ENCODE data around the gene SPECC1L. TPM values are rescaled to one million over a fixed set of nuclear protein-coding genes. Genes with fewer than 3 reads are reported as not detected.

SPECC1L gene, protein sequence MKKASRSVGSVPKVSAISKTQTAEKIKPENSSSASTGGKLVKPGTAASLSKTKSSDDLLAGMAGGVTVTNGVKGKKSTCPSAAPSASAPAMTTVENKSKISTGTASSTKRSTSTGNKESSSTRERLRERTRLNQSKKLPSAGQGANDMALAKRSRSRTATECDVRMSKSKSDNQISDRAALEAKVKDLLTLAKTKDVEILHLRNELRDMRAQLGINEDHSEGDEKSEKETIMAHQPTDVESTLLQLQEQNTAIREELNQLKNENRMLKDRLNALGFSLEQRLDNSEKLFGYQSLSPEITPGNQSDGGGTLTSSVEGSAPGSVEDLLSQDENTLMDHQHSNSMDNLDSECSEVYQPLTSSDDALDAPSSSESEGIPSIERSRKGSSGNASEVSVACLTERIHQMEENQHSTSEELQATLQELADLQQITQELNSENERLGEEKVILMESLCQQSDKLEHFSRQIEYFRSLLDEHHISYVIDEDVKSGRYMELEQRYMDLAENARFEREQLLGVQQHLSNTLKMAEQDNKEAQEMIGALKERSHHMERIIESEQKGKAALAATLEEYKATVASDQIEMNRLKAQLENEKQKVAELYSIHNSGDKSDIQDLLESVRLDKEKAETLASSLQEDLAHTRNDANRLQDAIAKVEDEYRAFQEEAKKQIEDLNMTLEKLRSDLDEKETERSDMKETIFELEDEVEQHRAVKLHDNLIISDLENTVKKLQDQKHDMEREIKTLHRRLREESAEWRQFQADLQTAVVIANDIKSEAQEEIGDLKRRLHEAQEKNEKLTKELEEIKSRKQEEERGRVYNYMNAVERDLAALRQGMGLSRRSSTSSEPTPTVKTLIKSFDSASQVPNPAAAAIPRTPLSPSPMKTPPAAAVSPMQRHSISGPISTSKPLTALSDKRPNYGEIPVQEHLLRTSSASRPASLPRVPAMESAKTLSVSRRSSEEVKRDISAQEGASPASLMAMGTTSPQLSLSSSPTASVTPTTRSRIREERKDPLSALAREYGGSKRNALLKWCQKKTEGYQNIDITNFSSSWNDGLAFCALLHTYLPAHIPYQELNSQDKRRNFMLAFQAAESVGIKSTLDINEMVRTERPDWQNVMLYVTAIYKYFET
- total RNA-seq (10 to 100 TPM; 39.5 to 69.0 (median 51.3) TPM), polyA plus RNA-seq (10 to 100 TPM; 14.6 to 18.4 TPM), total RNA-seq (24.2 reads per million, percentile 55 among the genes with 10 or more reads in this experiment)

DNA sequence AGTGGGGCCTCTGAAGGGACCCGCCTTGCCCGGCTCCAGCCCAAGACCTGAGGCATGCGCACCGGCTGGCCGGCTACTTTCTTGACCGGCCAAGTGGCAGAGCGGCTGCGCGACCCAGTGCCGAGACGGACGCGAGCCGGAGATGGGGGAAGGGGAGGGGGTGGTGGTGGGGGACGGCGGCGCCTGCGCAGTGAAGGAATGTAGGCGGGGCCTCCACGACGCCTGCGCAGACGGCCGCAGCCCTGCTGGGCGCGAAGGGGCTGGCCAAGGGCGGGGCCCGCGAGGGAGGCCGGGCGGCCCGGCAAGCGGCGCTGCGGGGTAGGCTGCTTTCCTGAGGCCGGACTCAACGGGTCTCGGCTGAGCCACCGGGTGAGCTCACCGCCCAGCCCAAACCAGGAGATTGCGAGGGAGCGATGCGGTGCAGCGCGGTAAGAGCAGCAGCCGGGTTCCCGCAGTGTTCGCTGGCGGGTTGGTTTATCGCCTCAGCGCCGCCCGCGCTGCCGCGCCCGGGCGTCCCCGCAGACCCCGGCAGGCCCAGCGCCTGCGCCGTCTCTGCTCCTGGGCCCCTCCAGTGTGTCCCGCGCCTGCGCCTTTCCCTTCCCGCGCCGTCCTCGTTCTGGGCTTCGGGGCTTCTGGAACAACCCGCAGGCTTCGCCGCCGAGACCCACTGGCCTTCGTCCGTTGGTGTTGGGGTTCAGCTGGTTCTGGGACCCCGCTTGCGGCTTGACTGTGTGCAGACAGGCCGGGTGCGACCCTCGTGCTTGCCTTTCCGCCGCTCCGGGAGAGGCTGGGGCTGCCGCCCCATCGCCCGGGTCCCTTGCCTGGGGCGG is at the start of gene SPECC1L:
Gene SPECC1L, plus strand, starts transcription at position 276 of the 830 bp plus-strand sequence. CDS start 31,401 bp downstream, outside the sequence.
- H3K36me3 ChIP-seq (ENCODE audit: control insufficient read depth in 2 of 3, insufficient read depth in 3 of 3, low read length in 3 of 3), result peaks cover 0 to 4% (median 0%) of the 10 kb centered on the region in 3 experiments
- intact Hi-C loops (cut with micrococcal nuclease), result loop anchor here (1.0 to 2.0 kb wide), 2 partner anchors 284 to 285 kb away; partner anchors contain the start of genes GUCD1 (in 2 of the 2) and SNRPD3 (in 2 of the 2)
- H3K9me3 Mint-ChIP-seq, result no peaks in the 10 kb centered on the region
- CTCF ChIA-PET, result no interaction called here
- H3K9me3 ChIP-seq (ENCODE audit: control insufficient read depth in 2 of 3, low read length in 3 of 3), result no peaks in the 10 kb centered on the region
- peak within 1 kb of the TSS; percentile 88 for H3K27ac ChIP-seq (ENCODE audit: low read depth, low read length)
- peak within 1 kb of the TSS; percentile 70 to 93 (median 87) for H3K27ac Mint-ChIP-seq
- no peaks in the 10 kb centered on the region for H3K27me3 ChIP-seq (ENCODE audit: control insufficient read depth in 2 of 2, insufficient read depth in 2 of 2, low read length in 2 of 2)
- H3K4me1 ChIP-seq (ENCODE audit: control insufficient read depth in 2 of 2, insufficient read depth in 2 of 2, low read length in 2 of 2), result peaks cover 6 to 11% of the 10 kb centered on the region in 2 donors
- ATAC-seq (peak; percentile 97), DNase-seq (peak; percentile 85 to 98 (median 92))
- peak within 1 kb of the TSS; percentile 85 to 91 (median 88) for H3K4me3 Mint-ChIP-seq
- H3K4me3 ChIP-seq (ENCODE audit: low read length), result peak within 1 kb of the TSS; percentile 87
- POLR2A ChIA-PET, result interaction anchor here (0.6 to 1.5 kb wide), 3 partner anchors 30 to 157 kb away, joined by 3 to 5 read pairs (median 4); partner anchors contain the start of gene ADORA2A
- peaks cover 0 to 3% (median 0%) of the 10 kb centered on the region in 5 donors for H3K36me3 Mint-ChIP-seq
- no peaks in the 10 kb centered on the region for H3K27me3 Mint-ChIP-seq
- H3K4me1 Mint-ChIP-seq, result peaks cover 22 to 46% (median 39%) of the 10 kb centered on the region in 7 donors

DNA sequence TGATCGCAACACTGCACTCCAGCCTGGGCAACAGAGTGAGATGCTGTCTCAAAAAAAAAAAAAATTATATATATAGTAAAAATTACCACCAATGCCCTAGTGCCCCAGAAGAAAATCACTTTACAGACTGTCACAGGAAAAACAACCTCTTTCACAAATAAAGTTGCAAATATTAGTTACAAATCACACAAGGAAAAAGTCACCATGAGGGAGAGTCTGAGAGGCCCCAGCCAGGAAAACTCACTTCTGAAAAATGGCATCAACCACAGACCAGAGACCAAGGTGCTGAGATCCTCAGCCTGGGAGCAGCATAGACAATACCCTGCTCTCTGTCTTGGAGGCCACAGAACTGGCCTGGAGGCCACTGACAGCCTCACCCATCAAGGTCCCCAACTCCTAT is 46.2 kb upstream of the SPECC1L start:
- H3K27ac ChIP-seq (ENCODE audit: low read depth, low read length), result no peak overlapping the region
- H3K9me3 ChIP-seq (ENCODE audit: control insufficient read depth in 2 of 3, low read length in 3 of 3), result no peaks in the 10 kb centered on the region
- H3K36me3 ChIP-seq (ENCODE audit: control insufficient read depth in 2 of 3, insufficient read depth in 3 of 3, low read length in 3 of 3), result no peaks in the 10 kb centered on the region
- POLR2A ChIA-PET, result interaction anchor here (0.9 kb wide), 1 partner anchor 15 kb away, joined by 3 read pairs; no protein-coding TSS in a partner anchor
- ATAC-seq (no peak), DNase-seq (no peak)
- Mint-ChIP-seq H3K9me3 (peaks cover 0 to 6% (median 1%) of the 10 kb centered on the region in 11 donors), H3K27ac (no peak overlapping the region), H3K4me3 (no peak overlapping the region), H3K27me3 (no peaks in the 10 kb centered on the region), H3K36me3 (peaks cover 0 to 7% (median 0%) of the 10 kb centered on the region in 5 donors), H3K4me1 (no peaks in the 10 kb centered on the region)
- H3K27me3 ChIP-seq (ENCODE audit: control insufficient read depth in 2 of 2, insufficient read depth in 2 of 2, low read length in 2 of 2), result no peaks in the 10 kb centered on the region
- no peak overlapping the region for H3K4me3 ChIP-seq (ENCODE audit: low read length)
- CTCF ChIA-PET, result no interaction called here
- H3K4me1 ChIP-seq (ENCODE audit: control insufficient read depth in 2 of 2, insufficient read depth in 2 of 2, low read length in 2 of 2), result no peaks in the 10 kb centered on the region
- intact Hi-C loops (cut with micrococcal nuclease), result no loop called here

DNA sequence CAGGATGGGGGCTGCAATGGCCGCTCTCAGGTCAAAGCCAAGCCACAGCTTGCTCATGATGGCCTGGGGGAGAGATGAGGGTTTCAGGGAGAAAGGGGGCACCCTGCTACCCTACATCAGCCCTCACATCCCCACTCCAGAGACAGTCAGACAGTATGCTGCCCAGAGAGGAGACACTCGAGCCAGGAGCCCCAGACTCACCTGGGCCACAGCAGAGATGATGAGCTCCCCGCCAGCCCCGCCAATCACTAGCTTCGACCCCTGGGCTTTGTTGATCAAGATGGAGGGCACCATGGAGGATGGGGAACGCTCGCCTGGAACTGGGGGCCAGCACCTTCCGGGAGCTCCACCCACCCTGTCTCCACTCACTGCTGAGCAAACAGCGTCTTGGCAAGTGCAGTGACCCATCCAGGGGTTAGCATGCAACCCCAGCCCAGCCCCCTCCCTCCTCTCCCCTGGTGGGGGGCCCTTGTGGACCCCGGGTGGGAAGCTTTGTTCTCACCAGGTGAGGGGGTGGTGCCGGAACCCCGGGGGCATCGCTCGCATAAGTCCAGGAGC is 45.5 kb upstream of the SPECC1L start:
- no peak for ATAC-seq
- intact Hi-C loops (cut with micrococcal nuclease), result no loop called here
- Histone ChIP-seq H3K27me3 (ENCODE audit: control insufficient read depth in 2 of 2, insufficient read depth in 2 of 2, low read length in 2 of 2) (no peaks in the 10 kb centered on the region), H3K27ac (ENCODE audit: low read depth, low read length) (no peak overlapping the region), H3K36me3 (ENCODE audit: control insufficient read depth in 2 of 3, insufficient read depth in 3 of 3, low read length in 3 of 3) (no peaks in the 10 kb centered on the region), H3K4me1 (ENCODE audit: control insufficient read depth in 2 of 2, insufficient read depth in 2 of 2, low read length in 2 of 2) (no peaks in the 10 kb centered on the region), H3K9me3 (ENCODE audit: control insufficient read depth in 2 of 3, low read length in 3 of 3) (no peaks in the 10 kb centered on the region), H3K4me3 (ENCODE audit: low read length) (no peak overlapping the region)
- Mint-ChIP-seq H3K27ac (no peak overlapping the region), H3K9me3 (peaks cover 0 to 6% (median 1%) of the 10 kb centered on the region in 11 donors), H3K4me3 (no peak overlapping the region), H3K36me3 (peaks cover 0 to 7% (median 0%) of the 10 kb centered on the region in 5 donors), H3K4me1 (no peaks in the 10 kb centered on the region), H3K27me3 (no peaks in the 10 kb centered on the region)
- ChIA-PET CTCF (no interaction called here), POLR2A (interaction anchor here (0.9 kb wide), 1 partner anchor 15 kb away, joined by 3 read pairs; no protein-coding TSS in a partner anchor)
- DNase-seq, result no peak

DNA sequence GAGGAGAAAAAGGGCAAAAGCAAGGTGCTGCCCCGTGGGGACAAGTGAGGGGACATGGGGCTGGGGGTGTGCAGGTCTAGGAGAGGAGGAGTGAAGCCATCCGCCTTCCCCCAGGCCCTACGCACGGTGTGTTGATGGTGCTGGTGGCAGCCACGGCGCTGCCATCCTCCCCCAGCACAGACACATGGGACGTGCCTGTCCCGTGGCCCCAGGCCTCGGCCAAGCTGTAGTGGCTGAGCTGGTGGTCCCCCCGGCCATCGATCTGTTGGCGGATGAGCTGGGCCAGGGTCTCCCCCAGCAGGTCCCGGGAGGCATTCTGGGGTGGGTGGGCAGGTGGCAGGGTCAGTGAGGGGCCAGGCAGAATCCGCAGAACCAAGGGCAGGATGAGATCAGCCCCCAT is 44.7 kb upstream of the SPECC1L start:
- intact Hi-C loops (cut with micrococcal nuclease), result no loop called here
- peaks cover 0 to 3% (median 0%) of the 10 kb centered on the region in 7 donors for H3K4me1 Mint-ChIP-seq

DNA sequence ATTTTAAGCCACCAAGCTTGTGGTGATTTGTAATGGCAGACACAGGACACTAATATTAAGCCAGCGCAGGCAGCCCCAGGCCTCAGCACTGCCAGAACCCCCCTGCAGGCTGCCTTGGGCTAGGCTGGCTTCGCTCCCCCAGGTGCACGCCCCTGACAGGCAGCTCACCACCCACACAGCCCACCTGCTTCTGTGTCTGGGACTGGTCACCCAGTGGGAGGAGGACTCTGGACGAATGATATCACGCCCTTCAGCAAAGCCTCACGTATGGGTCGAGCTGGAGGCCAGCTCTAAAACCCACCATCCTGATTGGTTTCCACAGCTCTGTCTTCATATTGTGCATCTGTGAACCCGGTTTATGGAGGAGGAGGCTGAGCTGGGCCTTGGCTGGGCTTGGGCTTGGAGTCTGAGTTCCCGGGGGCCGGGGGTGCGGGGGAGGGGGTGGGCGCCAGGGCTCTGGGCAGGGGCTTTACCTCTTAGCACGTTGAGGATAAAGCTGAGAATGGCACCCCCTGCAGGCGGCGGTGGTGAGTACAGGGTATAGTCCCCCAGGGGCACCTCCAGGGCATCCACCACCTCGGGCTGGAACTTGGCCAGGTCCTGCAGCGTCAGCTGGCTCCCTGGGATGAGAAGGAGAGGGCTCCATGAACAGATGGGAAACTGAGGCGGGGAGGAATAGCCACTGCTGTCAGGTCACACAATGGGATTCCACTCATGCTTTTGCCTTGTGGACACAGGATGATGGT is 39.5 kb upstream of the SPECC1L start:
- H3K27ac Mint-ChIP-seq, result peak overlapping the region in 3 of 9 donors; percentile 38 to 81 (median 61)
- DNase-seq, result peak; percentile 19 to 72 (median 41)
- H3K27ac ChIP-seq (ENCODE audit: low read depth, low read length), result no peak overlapping the region
- H3K9me3 Mint-ChIP-seq, result peaks cover 0 to 2% (median 0%) of the 10 kb centered on the region in 11 donors
- peaks cover 0 to 9% (median 0%) of the 10 kb centered on the region in 7 donors for H3K4me1 Mint-ChIP-seq
- intact Hi-C loops (cut with micrococcal nuclease), result loop anchor here in 1 of 2 donors (1.0 to 5.0 kb wide), 2 partner anchors 98 to 249 kb away; partner anchors contain the start of gene GSTT2
- no peaks in the 10 kb centered on the region for H3K36me3 ChIP-seq (ENCODE audit: control insufficient read depth in 2 of 3, insufficient read depth in 3 of 3, low read length in 3 of 3)
- H3K9me3 ChIP-seq (ENCODE audit: control insufficient read depth in 2 of 3, low read length in 3 of 3), result no peaks in the 10 kb centered on the region
- no peaks in the 10 kb centered on the region for H3K4me1 ChIP-seq (ENCODE audit: control insufficient read depth in 2 of 2, insufficient read depth in 2 of 2, low read length in 2 of 2)
- ATAC-seq, result peak; percentile 85
- no peak overlapping the region for H3K4me3 ChIP-seq (ENCODE audit: low read length)
- H3K36me3 Mint-ChIP-seq, result peaks cover 0 to 4% (median 0%) of the 10 kb centered on the region in 5 donors
- no peaks in the 10 kb centered on the region for H3K27me3 ChIP-seq (ENCODE audit: control insufficient read depth in 2 of 2, insufficient read depth in 2 of 2, low read length in 2 of 2)
- H3K27me3 Mint-ChIP-seq, result no peaks in the 10 kb centered on the region
- CTCF ChIA-PET, result interaction anchor here (1.2 to 1.3 kb wide), 4 partner anchors 52 to 123 kb away, joined by 3 to 6 read pairs (median 3); no protein-coding TSS in a partner anchor
- H3K4me3 Mint-ChIP-seq, result no peak overlapping the region
- POLR2A ChIA-PET, result no interaction called here

More for the DNA sequence above, 44.7 kb upstream of the SPECC1L start:
- Mint-ChIP-seq H3K27me3 (no peaks in the 10 kb centered on the region), H3K4me3 (no peak overlapping the region), H3K36me3 (peaks cover 0 to 7% (median 0%) of the 10 kb centered on the region in 5 donors), H3K9me3 (peaks cover 0 to 6% (median 1%) of the 10 kb centered on the region in 11 donors), H3K27ac (no peak overlapping the region)
- ChIA-PET POLR2A (no interaction called here), CTCF (no interaction called here)
- ATAC-seq (no peak), DNase-seq (no peak)
- no peak overlapping the region for H3K4me3 ChIP-seq (ENCODE audit: low read length)
- H3K4me1 ChIP-seq (ENCODE audit: control insufficient read depth in 2 of 2, insufficient read depth in 2 of 2, low read length in 2 of 2), result no peaks in the 10 kb centered on the region
- no peaks in the 10 kb centered on the region for H3K36me3 ChIP-seq (ENCODE audit: control insufficient read depth in 2 of 3, insufficient read depth in 3 of 3, low read length in 3 of 3)
- H3K9me3 ChIP-seq (ENCODE audit: control insufficient read depth in 2 of 3, low read length in 3 of 3), result no peaks in the 10 kb centered on the region
- no peak overlapping the region for H3K27ac ChIP-seq (ENCODE audit: low read depth, low read length)
- H3K27me3 ChIP-seq (ENCODE audit: control insufficient read depth in 2 of 2, insufficient read depth in 2 of 2, low read length in 2 of 2), result no peaks in the 10 kb centered on the region

Data from naive thymus-derived CD4-positive, alpha-beta T cell (primary cell).